C4-2B (cell line): ENCODE measurements around the gene SLIT3.

Experiments used
- H3K27ac ChIP-seq: fragments of 450-650 bp; 2 replicates; pipeline ENCODE4 v1.5.1; 2017
- CTCF ChIP-seq: fragments of 450-650 bp; conservative IDR thresholded peaks from 2 replicates; pipeline ENCODE4 v1.5.1; 2017; ENCODE audit warnings: mild to moderate bottlenecking
- ZFX ChIP-seq: fragments of 450-650 bp; IDR thresholded peaks from 2 replicates; pipeline ENCODE4 v1.6.1; 2017

SLIT3 gene

GRCh38 chr5:169054506-169054905 lies 246.4 kb downstream of the SLIT3 start:
- TF ChIP-seq CTCF, result no peak
- TF ChIP-seq ZFX, result no peak

GRCh38 chr5:169052207-169052606 lies 248.7 kb downstream of the SLIT3 start:
- TF ChIP-seq CTCF (no peak), ZFX (no peak)
- H3K27ac ChIP-seq, result no peak overlapping the region

More at GRCh38 chr5:169054506-169054905, 246.4 kb downstream of the SLIT3 start:
- no peak overlapping the region for H3K27ac ChIP-seq

GRCh38 chr5:169051351-169051750 lies 249.6 kb downstream of the SLIT3 start:
- TF ChIP-seq CTCF, result no peak
- TF ChIP-seq ZFX, result no peak
- H3K27ac ChIP-seq, result no peak overlapping the region

- peak overlapping the region; percentile 51; the same call in 1 of the 2 replicates for H3K27ac ChIP-seq
- no peak for TF ChIP-seq CTCF
- no peak for TF ChIP-seq ZFX
Observed at GRCh38 chr5:169050636-169051035, 250.3 kb downstream of the SLIT3 start.

- TF ChIP-seq ZFX, result no peak
- no peak for TF ChIP-seq CTCF
- peak overlapping the region; percentile 61; the same call in 1 of the 2 replicates for H3K27ac ChIP-seq
Observed at GRCh38 chr5:169050146-169050571, 250.8 kb downstream of the SLIT3 start.

- peak overlapping the region; percentile 61; the same call in 1 of the 2 replicates for H3K27ac ChIP-seq
- TF ChIP-seq CTCF, result no peak
- TF ChIP-seq ZFX, result no peak
Observed at GRCh38 chr5:169049712-169050111, 251.2 kb downstream of the SLIT3 start.

- no peak overlapping the region; the same call in 1 of the 2 replicates for H3K27ac ChIP-seq
- no peak for TF ChIP-seq ZFX
- TF ChIP-seq CTCF, result no peak
Observed at GRCh38 chr5:169048181-169049125, 252.5 kb downstream of the SLIT3 start.
